ENCODE data around the gene CCDC24. TPM values are rescaled to one million over a fixed set of nuclear protein-coding genes. Genes with fewer than 3 reads are reported as not detected.

The CCDC24 gene
- total and polyA plus RNA-seq, 2 of the 13 experiments (the other 11 are each of a cell fraction or from before 2014, with no cell fraction given), result 1.4 to 2.9 TPM

GRCh38 chr1:43961692-43962091 is 29.7 kb upstream of the CCDC24 start:
- BruUV-seq (replicated peaks), result no TSS peak
- H3K9ac ChIP-seq (ENCODE audit: insufficient read depth, low read depth, low read length), result no peak overlapping the region
- peaks cover 7 to 21% of the 10 kb centered on the region in 2 experiments; a peak in 4 of 5 replicates for H3K36me3 ChIP-seq (replicated peaks in 1 of 2; ENCODE audit: control insufficient read depth in 1 of 2, insufficient read depth in 2 of 2, low read length in 2 of 2)
- no peaks in the 10 kb centered on the region for H3K79me2 ChIP-seq (ENCODE audit: insufficient read depth, low read length)
- POLR2A ChIA-PET, result no interaction called here
- no peak overlapping the region for H3K4me2 ChIP-seq (ENCODE audit: low read depth, low read length)
- H4K20me1 ChIP-seq (ENCODE audit: insufficient read depth, low read length), result no peaks in the 10 kb centered on the region
- no peak overlapping the region for H2AFZ ChIP-seq (ENCODE audit: low read length)
- TF ChIP-seq MBNL3 (CRISPR knock-in tag; conservative IDR thresholded peaks at IDR 0.05), result no peak
- no peak for TF ChIP-seq ZNF362 (CRISPR knock-in tag; IDR thresholded peaks at IDR 0.05; ENCODE audit: borderline replicate concordance)
- no peak for TF ChIP-seq HDAC2 (CRISPR knock-in tag; IDR thresholded peaks at IDR 0.05)
- TF ChIP-seq ZBTB3 (CRISPR knock-in tag; IDR thresholded peaks at IDR 0.05; ENCODE audit: borderline replicate concordance, low read depth), result no peak
- TF ChIP-seq KDM1A (CRISPR knock-in tag; IDR thresholded peaks at IDR 0.05), result no peak
- no peak for TF ChIP-seq ARHGAP35 (CRISPR knock-in tag; IDR thresholded peaks at IDR 0.05; ENCODE audit: borderline replicate concordance)
- no peak for TF ChIP-seq ZNF432 (CRISPR knock-in tag; IDR thresholded peaks at IDR 0.05; ENCODE audit: borderline replicate concordance)
- TF ChIP-seq HOXD1 (CRISPR knock-in tag; IDR thresholded peaks at IDR 0.05), result no peak
- no peak for TF ChIP-seq ZNF318 (CRISPR knock-in tag; IDR thresholded peaks at IDR 0.05)
- no peak for TF ChIP-seq ISL2 (CRISPR knock-in tag; IDR thresholded peaks at IDR 0.05)
- TF ChIP-seq ZBTB38 (CRISPR knock-in tag; IDR thresholded peaks at IDR 0.05), result no peak
- no peak for TF ChIP-seq ZNF639 (CRISPR knock-in tag; conservative IDR thresholded peaks at IDR 0.05)
- no peak for TF ChIP-seq SP140L (CRISPR knock-in tag; IDR thresholded peaks at IDR 0.05; ENCODE audit: borderline replicate concordance)
- TF ChIP-seq TBX2 (CRISPR knock-in tag; IDR thresholded peaks at IDR 0.05; ENCODE audit: borderline replicate concordance), result no peak
- TF ChIP-seq SIN3B (IDR thresholded peaks at IDR 0.05; ENCODE audit: low read length), result no peak
- TF ChIP-seq U2AF2 (IDR thresholded peaks at IDR 0.05; ENCODE audit: low read depth, low read length), result no peak
- H3K4me3 ChIP-seq (replicated peaks in 1 of 3; ENCODE audit: insufficient read depth in 1 of 3, low read depth in 2 of 3, low read length in 3 of 3), result no peak overlapping the region
- 94% methylated on average over 3 of the region's 3 CpGs for WGBS (ENCODE audit: low lambda C conversion rate)
- no peak for FAIRE-seq
- CTCF ChIA-PET (ENCODE audit: low intra/inter-chr PET ratio, low total read pairs), result no interaction called here
- H3K4me1 ChIP-seq (ENCODE audit: insufficient read depth, low read length), result no peaks in the 10 kb centered on the region
- H3K27me3 ChIP-seq (ENCODE audit: control insufficient read depth in 1 of 2, insufficient read depth in 2 of 2, low read length in 2 of 2), result no peaks in the 10 kb centered on the region
- in situ Hi-C loops (cut with HindIII; ENCODE audit: extremely low pct_ligation_motif_present, low pct_unique_long_range_greater_than_20kb) (no loop called here), intact Hi-C loops (cut with micrococcal nuclease; ENCODE audit: unreplicated experiment) (no loop called here)
- no peaks in the 10 kb centered on the region for H3K9me3 ChIP-seq (ENCODE audit: low read length)
- ATAC-seq, result no peak
- no peak overlapping the region for H3K27ac ChIP-seq (ENCODE audit: extremely low read length, insufficient read depth, low read length)
- no peak for DNase-seq (ENCODE audit: low spot score)

Data from HepG2 (cell line).